Measurements from ENCODE around the gene DNAJC4.

The DNAJC4 gene

DNA sequence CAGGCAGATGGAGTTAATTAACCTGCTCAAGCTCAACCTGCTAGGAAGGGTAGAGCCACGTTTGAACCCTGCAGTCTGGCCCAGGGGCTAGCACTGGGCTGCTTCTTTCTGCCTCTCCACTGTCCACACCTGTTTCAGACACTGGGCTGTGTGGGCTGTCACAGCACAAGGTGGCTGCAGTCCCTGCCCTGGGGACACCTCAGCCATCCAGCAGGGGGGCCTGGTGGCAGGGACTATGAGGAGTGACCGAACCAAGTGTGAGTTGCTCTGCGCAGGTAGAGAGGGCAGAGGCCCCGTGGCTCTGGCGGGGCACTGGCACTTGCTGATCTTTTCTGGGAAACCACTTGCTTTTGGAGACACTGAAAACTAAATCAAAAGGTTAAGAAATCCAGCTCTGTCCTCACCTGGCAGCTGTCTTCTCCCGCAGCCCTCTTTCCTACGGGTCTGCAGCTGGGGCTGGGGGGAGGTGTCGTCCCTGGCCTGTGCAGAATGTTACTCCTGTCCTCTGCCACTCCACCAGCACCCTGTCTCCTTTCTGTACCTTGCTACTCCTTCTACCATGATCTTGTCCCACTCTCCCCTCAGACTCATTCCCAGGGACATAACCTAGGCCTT is 48.3 kb downstream of the DNAJC4 start:
- no peak for DNase-seq (ENCODE audit: low read depth in 2 of 2)

DNA sequence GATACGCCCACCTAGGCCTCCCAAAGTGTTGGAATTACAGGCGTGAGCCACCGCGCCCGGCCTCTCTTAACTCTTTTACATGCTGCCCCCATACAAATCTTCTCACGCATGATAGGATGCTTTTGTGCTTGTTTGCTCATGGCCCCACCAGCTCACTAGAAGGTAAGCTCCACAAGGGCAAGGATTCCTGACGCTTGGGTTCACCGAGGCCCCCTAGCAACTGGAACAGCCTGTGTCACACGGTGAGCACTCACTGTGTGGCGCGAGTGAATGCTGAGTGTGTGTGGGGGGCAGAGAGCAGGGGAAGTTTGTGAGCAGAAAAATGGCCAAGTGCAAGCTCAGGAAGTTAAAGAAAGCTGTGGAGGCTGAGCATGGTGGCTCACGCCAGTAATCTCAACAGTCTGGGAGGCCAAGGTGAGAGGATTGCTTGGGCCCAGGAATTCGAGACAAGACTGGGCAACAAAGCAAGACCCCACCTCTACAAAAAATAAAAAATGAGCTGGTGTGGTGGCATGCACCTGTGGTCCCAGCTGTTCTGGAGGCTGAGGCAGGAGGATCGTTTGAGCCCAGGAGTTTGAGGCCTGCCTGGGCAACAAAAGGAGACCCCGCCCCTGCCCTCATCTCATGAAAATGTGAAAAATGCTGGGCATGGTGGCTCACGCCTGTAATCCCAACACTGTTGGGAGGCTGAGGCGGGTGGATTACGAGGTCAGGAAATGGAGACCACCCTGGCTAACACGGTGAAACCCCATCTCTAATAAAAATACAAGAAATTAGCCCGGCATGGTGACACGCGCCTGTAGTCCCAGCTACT is 51.8 kb downstream of the DNAJC4 start:
- DNase-seq (ENCODE audit: low read depth in 2 of 2): no peak

DNA sequence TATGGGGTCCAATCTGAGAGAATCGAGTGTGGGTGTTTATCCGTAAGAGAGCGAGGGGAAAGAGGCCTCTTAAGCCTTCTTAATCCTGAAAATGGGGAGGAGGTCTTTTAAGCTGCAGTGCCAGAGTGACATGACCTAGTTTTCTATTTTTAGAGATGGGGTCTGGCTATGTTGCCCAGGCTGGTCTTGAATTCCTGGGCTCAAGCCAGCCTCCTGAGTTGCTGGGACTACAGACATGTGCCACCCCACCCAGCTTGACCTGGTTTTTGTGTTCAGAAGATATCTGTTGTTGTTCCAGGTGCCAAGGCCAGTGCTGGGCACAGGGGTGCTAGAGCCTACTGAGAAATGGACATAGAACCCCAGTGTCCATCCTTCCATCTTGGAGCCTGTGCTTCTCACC is 52.7 kb downstream of the DNAJC4 start:
- no peak for DNase-seq (ENCODE audit: low read depth in 2 of 2)

All from fibroblast of skin of left quadriceps (primary cell).